IMR-90 (cell line): Measurements from ENCODE around the gene NEMF. TPM values are rescaled to one million over a fixed set of nuclear protein-coding genes. Genes with fewer than 3 reads are reported as not detected.

Experiments used
- ATAC-seq: fragments of 200-7000 bp; cut with Tn5 transposase; 2 replicates; pipeline ENCODE4 v1.9.1; 2020; ENCODE audit warnings: low read depth, mild to moderate bottlenecking, moderate library complexity
- BruUV-seq: library from RNA; stranded (reverse); fragments of 400-500 nt; replicated peaks from 2 replicates; lab custom pipeline; 2021; lab: Mats Ljungman, UMichigan
- CTCF ChIA-PET: fragments of 300-600 bp; formaldehyde crosslinking; extraction: SDS; loops from one replicate; lab custom pipeline; 2021; ENCODE audit warnings: antibody characterized with exemption; lab: Yijun Ruan, JAX
- POLR2A ChIA-PET: fragments of 300-600 bp; sonication (Branson Sonifier 250); formaldehyde crosslinking; loops from one replicate; lab custom pipeline; 2022; ENCODE audit warnings: antibody characterized with exemption; ENCODE audit not compliant: unreplicated experiment; lab: Charles Lee
- DNase-seq: peaks from one replicate; pipeline ENCODE4 v3.0.0; 2013
- H2AFZ ChIP-seq: replicated peaks from 2 replicates; pipeline ENCODE3; 2013; ENCODE audit warnings: low read length, mild to moderate bottlenecking; ENCODE audit not compliant: poor library complexity
- H2AK5ac ChIP-seq: 2 replicates; pipeline ENCODE4 v1.6.1; 2013; ENCODE audit warnings: low read depth, low read length, inconsistent platforms
- H2AK9ac ChIP-seq: replicated peaks from 2 replicates; pipeline ENCODE3; 2013; ENCODE audit warnings: mild to moderate bottlenecking, low read depth, low read length, moderate library complexity; ENCODE audit not compliant: poor library complexity
- H2BK120ac ChIP-seq: 2 replicates; pipeline ENCODE4 v1.6.1; 2013; ENCODE audit warnings: low read depth, low read length, inconsistent platforms
- H2BK15ac ChIP-seq: 3 replicates; pipeline ENCODE4 v1.6.1; 2013; ENCODE audit warnings: low read depth, low read length, inconsistent platforms
- H2BK20ac ChIP-seq: 2 replicates; pipeline ENCODE4 v1.6.1; 2013; ENCODE audit warnings: low read depth, mild to moderate bottlenecking, inconsistent platforms, low read length, moderate library complexity
- H2BK5ac ChIP-seq: 2 replicates; pipeline ENCODE4 v1.6.1; 2013; ENCODE audit warnings: mild to moderate bottlenecking, low read depth, low read length, inconsistent platforms; ENCODE audit not compliant: poor library complexity, severe bottlenecking
- H3K14ac ChIP-seq: replicated peaks from 2 replicates; pipeline ENCODE4 v1.6.1; 2013; ENCODE audit warnings: low read depth, low read length, inconsistent platforms
- H3K18ac ChIP-seq: 2 replicates; pipeline ENCODE4 v1.6.1; 2013; ENCODE audit warnings: low read depth, low read length, control low read depth
- H3K23ac ChIP-seq: 2 replicates; pipeline ENCODE4 v1.6.1; 2013; ENCODE audit warnings: low read depth, low read length, inconsistent platforms
- H3K27ac ChIP-seq: 2 replicates; pipeline ENCODE4 v1.5.1; 2013; ENCODE audit warnings: mild to moderate bottlenecking, control low read depth, low read length; ENCODE audit not compliant: insufficient read depth
- H3K27me3 ChIP-seq: 2 replicates; pipeline ENCODE4 v1.6.1; 2013; ENCODE audit warnings: low read length; ENCODE audit not compliant: control insufficient read depth, insufficient read depth
- H3K36me3 ChIP-seq: 2 replicates; pipeline ENCODE4 v1.6.1; 2013; ENCODE audit warnings: low read length, mixed read lengths; ENCODE audit not compliant: control insufficient read depth, insufficient read depth
- H3K4ac ChIP-seq: 2 replicates; pipeline ENCODE4 v1.6.1; 2013; ENCODE audit warnings: low read depth, low read length, inconsistent platforms
- H3K4me1 ChIP-seq: 2 replicates; pipeline ENCODE4 v1.6.1; 2013; ENCODE audit warnings: low read length, mixed read lengths; ENCODE audit not compliant: control insufficient read depth, insufficient read depth
- H3K4me2 ChIP-seq: 2 replicates; pipeline ENCODE4 v1.6.1; 2013; ENCODE audit warnings: low read depth, mild to moderate bottlenecking, control low read depth, low read length, moderate library complexity
- H3K4me3 ChIP-seq: 2 replicates; pipeline ENCODE4 v1.5.1; 2013; ENCODE audit warnings: low read depth, mild to moderate bottlenecking, control low read depth, low read length, moderate library complexity; ENCODE audit not compliant: insufficient read depth
- H3K56ac ChIP-seq: 2 replicates; pipeline ENCODE4 v1.6.1; 2013; ENCODE audit warnings: low read length, inconsistent platforms; ENCODE audit not compliant: insufficient read depth; ENCODE audit errors: extremely low read depth
- H3K79me1 ChIP-seq, 2 experiments: 2 replicates each; pipeline ENCODE4 v1.6.1; 2013; ENCODE audit warnings: low read length in 2 of 2, inconsistent platforms in 1 of 2, low read depth in 1 of 2
- H3K9ac ChIP-seq: 2 replicates; pipeline ENCODE4 v1.6.1; 2013; ENCODE audit warnings: low read depth, low read length, control low read depth
- H3K9me1 ChIP-seq: 2 replicates; pipeline ENCODE4 v1.6.1; 2013; ENCODE audit warnings: low read length, inconsistent platforms; ENCODE audit not compliant: insufficient read depth
- H3K9me3 ChIP-seq: 2 replicates; pipeline ENCODE4 v1.6.1; 2013; ENCODE audit warnings: low read length; ENCODE audit not compliant: control insufficient read depth, insufficient read depth
- H4K20me1 ChIP-seq: 2 replicates; pipeline ENCODE4 v1.6.1; 2013; ENCODE audit warnings: low read length, inconsistent platforms; ENCODE audit not compliant: insufficient read depth
- H4K5ac ChIP-seq: 2 replicates; pipeline ENCODE4 v1.6.1; 2013; ENCODE audit warnings: mild to moderate bottlenecking, low read depth, low read length, control low read depth
- H4K8ac ChIP-seq, 2 experiments: 2 replicates each; pipeline ENCODE4 v1.6.1; 2013; ENCODE audit warnings: low read depth in 2 of 2, low read length in 2 of 2, control low read depth in 1 of 2, inconsistent platforms in 1 of 2
- H4K91ac ChIP-seq: 2 replicates; pipeline ENCODE4 v1.6.1; 2013; ENCODE audit warnings: low read depth, low read length, inconsistent platforms; ENCODE audit not compliant: insufficient read depth
- BHLHE40 ChIP-seq: fragments of 150-350 bp; IDR thresholded peaks from 2 replicates; pipeline ENCODE4 v1.6.1; 2016; ENCODE audit warnings: mild to moderate bottlenecking, low read depth, low read length
- CEBPB ChIP-seq: IDR thresholded peaks from 2 replicates; pipeline ENCODE4 v1.6.1; 2012; ENCODE audit warnings: low read depth, low read length, improper control_type of control experiment
- CHD1 ChIP-seq: IDR thresholded peaks from 2 replicates; pipeline ENCODE4 v1.6.1; 2012; ENCODE audit warnings: low read depth, low read length, improper control_type of control experiment
- FOS ChIP-seq: fragments of 150-350 bp; IDR thresholded peaks from 2 replicates; pipeline ENCODE4 v1.6.1; 2016; ENCODE audit warnings: low read depth, low read length
- MAFK ChIP-seq: IDR thresholded peaks from 2 replicates; pipeline ENCODE4 v1.6.1; 2012; ENCODE audit warnings: low read depth, low read length, improper control_type of control experiment
- MAZ ChIP-seq: IDR thresholded peaks from 2 replicates; pipeline ENCODE4 v1.6.1; 2012; ENCODE audit warnings: low read depth, mild to moderate bottlenecking, low read length, improper control_type of control experiment, moderate library complexity, borderline replicate concordance
- MXI1 ChIP-seq: IDR thresholded peaks from 2 replicates; pipeline ENCODE4 v1.6.1; 2012; ENCODE audit warnings: low read depth, mild to moderate bottlenecking, low read length, moderate library complexity, borderline replicate concordance
- NFE2L2 ChIP-seq: fragments of 150-350 bp; IDR thresholded peaks from 2 replicates; pipeline ENCODE4 v1.6.1; 2016; ENCODE audit warnings: low read depth, mild to moderate bottlenecking, low read length
- POLR2A ChIP-seq: IDR thresholded peaks from 2 replicates; pipeline ENCODE4 v1.6.1; 2012; ENCODE audit warnings: mild to moderate bottlenecking, low read depth, low read length
- RAD21 ChIP-seq: IDR thresholded peaks from 2 replicates; pipeline ENCODE4 v1.6.1; 2012; ENCODE audit warnings: low read length, improper control_type of control experiment
- RCOR1 ChIP-seq: IDR thresholded peaks from 2 replicates; pipeline ENCODE4 v1.6.1; 2012; ENCODE audit warnings: mild to moderate bottlenecking, low read length, improper control_type of control experiment; ENCODE audit not compliant: insufficient replicate concordance
- RFX5 ChIP-seq: IDR thresholded peaks from 2 replicates; pipeline ENCODE4 v1.8.0; 2012; ENCODE audit warnings: low read depth, mild to moderate bottlenecking, low read length, moderate library complexity
- SMC3 ChIP-seq: fragments of 150-350 bp; IDR thresholded peaks from 2 replicates; pipeline ENCODE4 v1.6.1; 2016; ENCODE audit warnings: low read depth, mild to moderate bottlenecking, antibody characterized with exemption, low read length, moderate library complexity
- WGBS, 2 experiments: methylation state at CpG; one replicate each; pipeline versions ENCODE4 v1.1.5 to v1.1.7; 2013; ENCODE audit warnings: missing lambda C conversion rate in 2 of 2; ENCODE audit not compliant: insufficient read length in 1 of 2; ENCODE audit errors: extremely low coverage in 2 of 2; 5-methylcytosine and 5-hydroxymethylcytosine counted together
- dilution Hi-C: fragments of 300-500 bp; cut with HindIII; formaldehyde crosslinking; loops from one replicate; pipeline ENCODE4 v1.14.3; 2018; ENCODE audit warnings: low sequenced_read_pairs; ENCODE audit not compliant: unreplicated experiment
- in situ Hi-C: fragments of 300-500 bp; cut with MboI; formaldehyde crosslinking; loops from 3 replicates; pipeline ENCODE4 v1.14.3; 2019; ENCODE audit warnings: low sequenced_read_pairs, inconsistent platforms, mixed read lengths
- intact Hi-C: fragments of 100-400 bp; cut with micrococcal nuclease; formaldehyde crosslinking; loops from 2 replicates; pipeline ENCODE4 v1.10.0; 2022
- polyA plus RNA-seq, 3 experiments: library from polyadenylated mRNA; depleted of rRNA; stranded (reverse); fragments of >200 nt; gene quantifications; 2 replicates each; pipeline ENCODE4 v1.2.3, GENCODE V29; 2012; ENCODE audit warnings: low replicate concordance in 1 of 3
- total RNA-seq: library from RNA; depleted of rRNA; stranded (reverse); fragments of >200 nt; gene quantifications from 2 replicates; pipeline ENCODE4 v1.2.3, GENCODE V29; 2012
- TF ChIP-seq, protein P1 (sequence below): conservative IDR thresholded peaks from 2 replicates; pipeline ENCODE4 v1.5.1; 2012; ENCODE audit warnings: mild to moderate bottlenecking, low read depth, low read length, improper control_type of control experiment
- TF ChIP-seq, protein P2 (sequence below): fragments of 150-350 bp; IDR thresholded peaks from 2 replicates; pipeline ENCODE4 v1.6.1; 2017; ENCODE audit warnings: mild to moderate bottlenecking, antibody characterized with exemption, low read length, low read depth
- TF ChIP-seq, protein P3 (sequence below): fragments of 150-350 bp; IDR thresholded peaks from 2 replicates; pipeline ENCODE4 v1.6.1; 2016; ENCODE audit warnings: low read depth, mild to moderate bottlenecking, low read length, moderate library complexity, borderline replicate concordance

The NEMF gene
- total and polyA plus RNA-seq, 2 of the 4 experiments (the other 2 are of a cell fraction) = 19.5 to 30.5 TPM

DNA sequence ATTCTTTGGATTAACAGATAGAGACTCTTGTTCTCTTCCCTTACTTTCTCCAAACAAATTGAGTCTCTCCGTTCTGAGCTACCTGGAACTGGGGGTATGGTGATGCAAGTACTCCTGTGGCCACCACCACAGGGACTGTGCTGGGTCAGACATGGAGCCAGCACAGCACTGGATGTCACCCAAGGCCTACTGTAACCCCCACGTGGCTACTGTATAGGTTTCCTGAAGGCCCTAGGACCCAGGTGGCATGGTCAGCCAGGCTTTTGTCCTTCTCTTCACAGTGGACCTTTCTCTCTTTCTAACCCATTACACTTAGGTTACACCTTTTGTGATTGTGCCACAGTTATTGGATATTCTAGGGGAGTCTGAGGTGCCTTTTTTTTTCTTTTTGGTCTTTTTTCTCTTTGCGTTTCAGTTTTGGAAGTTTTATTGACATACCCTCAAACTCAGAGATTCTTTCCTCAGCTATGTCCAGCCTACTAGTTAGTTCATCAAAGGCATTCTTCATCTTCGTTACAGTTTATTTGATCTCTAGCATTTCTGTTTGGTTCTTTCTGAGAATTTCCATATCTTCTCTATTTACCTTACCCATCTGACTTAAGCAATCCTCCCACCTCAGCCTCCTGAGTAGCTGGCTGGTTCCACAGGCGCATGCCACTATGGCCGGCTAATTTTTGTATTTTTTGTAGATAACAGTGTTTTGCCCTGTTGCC lies 90.6 kb downstream of the NEMF start:
- Histone ChIP-seq H3K14ac (no peak overlapping the region), H2BK15ac (no peak overlapping the region), H2BK120ac (no peak overlapping the region), H3K23ac (no peak overlapping the region), H3K9me1 (no peaks in the 10 kb centered on the region), H4K91ac (no peak overlapping the region), H4K8ac (no peak overlapping the region), H3K4me1 (peaks cover 2% of the 10 kb centered on the region; the same call in 1 of the 2 replicates), H3K27ac (no peak overlapping the region), H3K9ac (no peak overlapping the region), H3K4me3 (no peak overlapping the region), H4K20me1 (no peaks in the 10 kb centered on the region), H3K18ac (no peak overlapping the region), H2AK9ac (no peak overlapping the region), H3K27me3 (no peaks in the 10 kb centered on the region), H3K9me3 (no peaks in the 10 kb centered on the region), H3K56ac (no peak overlapping the region), H2AFZ (peak overlapping the region; percentile 27), H2BK5ac (no peak overlapping the region), H4K5ac (no peak overlapping the region), H3K4me2 (no peak overlapping the region), H2AK5ac (no peak overlapping the region), H2BK20ac (no peak overlapping the region), H3K79me1 (peaks cover 0 to 3% of the 10 kb centered on the region in 2 experiments; a peak in 1 of 4 replicates), H3K4ac (no peak overlapping the region), H3K36me3 (no peaks in the 10 kb centered on the region)
- ChIA-PET POLR2A (no interaction called here), CTCF (no interaction called here)
- dilution Hi-C loops (no loop called here), in situ Hi-C loops (loop anchor here (25.0 kb wide), 1 partner anchor 300 kb away; no protein-coding TSS in a partner anchor), intact Hi-C loops (no loop called here)
- DNase-seq (no peak), ATAC-seq (no peak)
- no peak for TF ChIP-seq RFX5
- TF ChIP-seq, protein P1, sequence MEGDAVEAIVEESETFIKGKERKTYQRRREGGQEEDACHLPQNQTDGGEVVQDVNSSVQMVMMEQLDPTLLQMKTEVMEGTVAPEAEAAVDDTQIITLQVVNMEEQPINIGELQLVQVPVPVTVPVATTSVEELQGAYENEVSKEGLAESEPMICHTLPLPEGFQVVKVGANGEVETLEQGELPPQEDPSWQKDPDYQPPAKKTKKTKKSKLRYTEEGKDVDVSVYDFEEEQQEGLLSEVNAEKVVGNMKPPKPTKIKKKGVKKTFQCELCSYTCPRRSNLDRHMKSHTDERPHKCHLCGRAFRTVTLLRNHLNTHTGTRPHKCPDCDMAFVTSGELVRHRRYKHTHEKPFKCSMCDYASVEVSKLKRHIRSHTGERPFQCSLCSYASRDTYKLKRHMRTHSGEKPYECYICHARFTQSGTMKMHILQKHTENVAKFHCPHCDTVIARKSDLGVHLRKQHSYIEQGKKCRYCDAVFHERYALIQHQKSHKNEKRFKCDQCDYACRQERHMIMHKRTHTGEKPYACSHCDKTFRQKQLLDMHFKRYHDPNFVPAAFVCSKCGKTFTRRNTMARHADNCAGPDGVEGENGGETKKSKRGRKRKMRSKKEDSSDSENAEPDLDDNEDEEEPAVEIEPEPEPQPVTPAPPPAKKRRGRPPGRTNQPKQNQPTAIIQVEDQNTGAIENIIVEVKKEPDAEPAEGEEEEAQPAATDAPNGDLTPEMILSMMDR = no peak
- TF ChIP-seq MXI1 = no peak
- TF ChIP-seq, protein P2, sequence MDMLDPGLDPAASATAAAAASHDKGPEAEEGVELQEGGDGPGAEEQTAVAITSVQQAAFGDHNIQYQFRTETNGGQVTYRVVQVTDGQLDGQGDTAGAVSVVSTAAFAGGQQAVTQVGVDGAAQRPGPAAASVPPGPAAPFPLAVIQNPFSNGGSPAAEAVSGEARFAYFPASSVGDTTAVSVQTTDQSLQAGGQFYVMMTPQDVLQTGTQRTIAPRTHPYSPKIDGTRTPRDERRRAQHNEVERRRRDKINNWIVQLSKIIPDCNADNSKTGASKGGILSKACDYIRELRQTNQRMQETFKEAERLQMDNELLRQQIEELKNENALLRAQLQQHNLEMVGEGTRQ = no peak
- no peak for TF ChIP-seq MAFK
- no peak for TF ChIP-seq BHLHE40
- TF ChIP-seq FOS = no peak
- no peak for TF ChIP-seq POLR2A
- TF ChIP-seq, protein P3, sequence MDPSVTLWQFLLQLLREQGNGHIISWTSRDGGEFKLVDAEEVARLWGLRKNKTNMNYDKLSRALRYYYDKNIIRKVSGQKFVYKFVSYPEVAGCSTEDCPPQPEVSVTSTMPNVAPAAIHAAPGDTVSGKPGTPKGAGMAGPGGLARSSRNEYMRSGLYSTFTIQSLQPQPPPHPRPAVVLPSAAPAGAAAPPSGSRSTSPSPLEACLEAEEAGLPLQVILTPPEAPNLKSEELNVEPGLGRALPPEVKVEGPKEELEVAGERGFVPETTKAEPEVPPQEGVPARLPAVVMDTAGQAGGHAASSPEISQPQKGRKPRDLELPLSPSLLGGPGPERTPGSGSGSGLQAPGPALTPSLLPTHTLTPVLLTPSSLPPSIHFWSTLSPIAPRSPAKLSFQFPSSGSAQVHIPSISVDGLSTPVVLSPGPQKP = no peak
- TF ChIP-seq MAZ = no peak
- TF ChIP-seq NFE2L2 = no peak
- TF ChIP-seq CHD1 = no peak
- TF ChIP-seq RCOR1 = no peak
- TF ChIP-seq RAD21 = no peak
- TF ChIP-seq CEBPB = no peak
- TF ChIP-seq SMC3 = no peak
- no TSS peak for BruUV-seq
- WGBS, 2 experiments = no CpG with 5 or more reads among the region's 6 CpGs
